GM12878 (cell line): ENCODE data around the gene MARCHF10. TPM values are rescaled to one million over a fixed set of nuclear protein-coding genes. Genes with fewer than 3 reads are reported as not detected.

Experiments used
- ATAC-seq: fragments of 200-7000 bp; cut with Tn5 transposase; 3 replicates; pipeline ENCODE4 v1.9.1; 2020; ENCODE audit warnings: mild to moderate bottlenecking, moderate library complexity
- BruUV-seq: library from RNA; stranded (reverse); fragments of 400-500 nt; replicated peaks from 2 replicates; lab custom pipeline; 2021; lab: Mats Ljungman, UMichigan
- CTCF ChIA-PET: fragments of 300-600 bp; sonication (Branson Sonifier 250); formaldehyde crosslinking; extraction: SDS; loops from one replicate; lab custom pipeline; 2021; ENCODE audit warnings: inconsistent platforms; lab: Yijun Ruan, JAX
- POLR2A ChIA-PET: fragments of 350-600 bp; formaldehyde crosslinking; extraction: SDS; loops from one replicate; lab custom pipeline; 2021; ENCODE audit warnings: inconsistent platforms; lab: Charles Lee
- RAD21 ChIA-PET: fragments of 300-600 bp; sonication (Branson Sonifier 250); formaldehyde crosslinking; loops from one replicate; lab custom pipeline; 2023; ENCODE audit warnings: antibody characterized with exemption; ENCODE audit not compliant: unreplicated experiment; lab: Charles Lee
- SMC1A ChIA-PET: fragments of 300-600 bp; sonication (Branson Sonifier 250); formaldehyde crosslinking; loops from one replicate; lab custom pipeline; 2023; ENCODE audit not compliant: unreplicated experiment, uncharacterized antibody; lab: Charles Lee
- DNase-seq: peaks from one replicate; pipeline ENCODE4 v3.0.0-alpha.2; 2011; ENCODE audit warnings: low read depth, low spot score
- FAIRE-seq: peaks from 3 replicates; lab custom pipeline; 2011; peaks lifted over from hg19 to GRCh38; lab: Jason Lieb, UNC
- H2AFZ ChIP-seq: 2 replicates; pipeline ENCODE4 v1.6.0; 2011; ENCODE audit warnings: low read depth, low read length, control low read depth; ENCODE audit not compliant: control insufficient read depth
- H3K27ac ChIP-seq: 2 replicates; pipeline ENCODE4 v1.5.1; 2011; ENCODE audit warnings: control low read depth; ENCODE audit not compliant: control insufficient read depth, insufficient read depth
- H3K27me3 ChIP-seq, 2 experiments: replicated peaks in 1 of 2; 2 replicates each; pipeline versions ENCODE4 v1.6.0 to v1.6.1; 2011; ENCODE audit warnings: low read length in 1 of 2; ENCODE audit not compliant: control insufficient read depth in 2 of 2, insufficient read depth in 2 of 2
- H3K36me3 ChIP-seq, 2 experiments: 2 replicates each; pipeline ENCODE4 v1.5.1; 2011; ENCODE audit warnings: low read length in 1 of 2; ENCODE audit not compliant: control insufficient read depth in 2 of 2, insufficient read depth in 2 of 2
- H3K4me1 ChIP-seq: 2 replicates; pipeline ENCODE4 v1.6.1; 2011; ENCODE audit warnings: mild to moderate bottlenecking, low read length, moderate library complexity, mixed read lengths; ENCODE audit not compliant: control insufficient read depth, insufficient read depth
- H3K4me2 ChIP-seq: 2 replicates; pipeline ENCODE4 v1.6.0; 2011; ENCODE audit warnings: control low read depth; ENCODE audit not compliant: control insufficient read depth, insufficient read depth
- H3K4me3 ChIP-seq: fragments of 200-600 bp; sonication (generic); 2 replicates; pipeline ENCODE4 v1.5.1; 2016
- H3K79me2 ChIP-seq: 2 replicates; pipeline ENCODE4 v1.6.0; 2011; ENCODE audit warnings: low read length; ENCODE audit not compliant: control insufficient read depth, insufficient read depth
- H3K9ac ChIP-seq: 2 replicates; pipeline ENCODE4 v1.8.0; 2011; ENCODE audit warnings: low read length, control low read depth, mixed read lengths; ENCODE audit not compliant: control insufficient read depth, insufficient read depth
- H3K9me3 ChIP-seq: replicated peaks from 3 replicates; pipeline ENCODE4 v1.5.1; 2011; ENCODE audit warnings: mild to moderate bottlenecking, low read length; ENCODE audit not compliant: control insufficient read depth, insufficient read depth
- H4K20me1 ChIP-seq: 2 replicates; pipeline ENCODE4 v1.6.0; 2011; ENCODE audit not compliant: control insufficient read depth, insufficient read depth
- CHD1 ChIP-seq: IDR thresholded peaks from 2 replicates; pipeline ENCODE4 v1.6.1; 2012; ENCODE audit warnings: low read depth, low read length, improper control_type of control experiment
- CTCF ChIP-seq, 3 experiments: IDR thresholded peaks in 2 of 3; conservative IDR thresholded peaks in 1 of 3; 2 replicates each; pipeline ENCODE4 v1.5.1; 2011; ENCODE audit warnings: low read depth in 3 of 3, low read length in 3 of 3, mild to moderate bottlenecking in 3 of 3, control low read depth in 2 of 3, moderate library complexity in 2 of 3, inconsistent platforms in 1 of 3, mixed read lengths in 1 of 3; ENCODE audit not compliant: control insufficient read depth in 2 of 3, insufficient read depth in 1 of 3; ENCODE audit errors: extremely low read depth in 1 of 3
- ETV6 ChIP-seq, 2 experiments: fragments of 450-650 bp in 1 of 2; IDR thresholded peaks in 1 of 2; conservative IDR thresholded peaks in 1 of 2; 2 replicates each; pipeline ENCODE4 v1.6.1; 2014; ENCODE audit warnings: antibody characterized with exemption in 1 of 2, borderline replicate concordance in 1 of 2, low read depth in 1 of 2, mild to moderate bottlenecking in 1 of 2, moderate library complexity in 1 of 2
- KLF5 ChIP-seq: fragments of 450-650 bp; IDR thresholded peaks from 2 replicates; pipeline ENCODE4 v1.6.1; 2014; ENCODE audit warnings: mild to moderate bottlenecking; ENCODE audit not compliant: partially characterized antibody
- NBN ChIP-seq: fragments of 450-650 bp; IDR thresholded peaks from 2 replicates; pipeline ENCODE4 v1.6.1; 2016
- NR2C1 ChIP-seq: fragments of 450-650 bp; IDR thresholded peaks from 2 replicates; pipeline ENCODE4 v1.6.1; 2017; ENCODE audit warnings: antibody characterized with exemption, mild to moderate bottlenecking, moderate library complexity
- RBBP5 ChIP-seq: fragments of 200-600 bp; sonication (generic); conservative IDR thresholded peaks from 2 replicates; pipeline ENCODE4 v1.6.1; 2016
- RELA ChIP-seq: fragments of 450-650 bp; IDR thresholded peaks from 2 replicates; pipeline ENCODE4 v1.8.0; 2014; ENCODE audit warnings: borderline replicate concordance; ENCODE audit not compliant: partially characterized antibody
- REST ChIP-seq: IDR thresholded peaks from 2 replicates; pipeline ENCODE4 v1.6.1; 2012; ENCODE audit warnings: mild to moderate bottlenecking, low read depth, low read length
- RFX5 ChIP-seq: IDR thresholded peaks from 2 replicates; pipeline ENCODE4 v1.6.1; 2011; ENCODE audit warnings: low read depth, low read length, improper control_type of control experiment
- SMC3 ChIP-seq: IDR thresholded peaks from 2 replicates; pipeline ENCODE4 v1.6.1; 2011; ENCODE audit warnings: low read length, improper control_type of control experiment, borderline replicate concordance
- SREBF2 ChIP-seq: IDR thresholded peaks from 2 replicates; pipeline ENCODE4 v1.6.1; 2012; ENCODE audit warnings: mild to moderate bottlenecking, low read length
- USF1 ChIP-seq: IDR thresholded peaks from 2 replicates; pipeline ENCODE4 v1.6.1; 2011; ENCODE audit warnings: borderline replicate concordance, low read depth, mild to moderate bottlenecking, moderate library complexity, mixed read lengths, low read length; ENCODE audit not compliant: insufficient read depth; ENCODE audit errors: extremely low read length
- ZBTB11 ChIP-seq: fragments of 450-650 bp; formaldehyde crosslinking; IDR thresholded peaks from 2 replicates; pipeline ENCODE4 v1.5.0; 2022; ENCODE audit warnings: mild to moderate bottlenecking, missing genetic modification characterization
- ZNF24 ChIP-seq: fragments of 450-650 bp; IDR thresholded peaks from 2 replicates; pipeline ENCODE4 v1.6.1; 2017; ENCODE audit warnings: antibody characterized with exemption, mild to moderate bottlenecking
- ZZZ3 ChIP-seq: IDR thresholded peaks from 2 replicates; pipeline ENCODE4 v1.6.1; 2011; ENCODE audit warnings: low read depth; ENCODE audit not compliant: control insufficient read depth, insufficient read length
- WGBS: methylation state at CpG from one replicate; pipeline ENCODE4 v1.1.6; 2016; ENCODE audit warnings: low lambda C conversion rate; ENCODE audit not compliant: insufficient replicate concordance, insufficient coverage; ENCODE audit errors: missing lambda C conversion rate; 5-methylcytosine and 5-hydroxymethylcytosine counted together
- in situ Hi-C: fragments of 300-500 bp; cut with MboI; formaldehyde crosslinking; loops from 9 replicates; pipeline ENCODE4 v1.14.3; 2018; ENCODE audit warnings: mixed read lengths
- intact Hi-C: fragments of 100-400 bp; cut with micrococcal nuclease; formaldehyde crosslinking; loops from one replicate; pipeline ENCODE4 v1.14.2; 2022; ENCODE audit not compliant: unreplicated experiment
- polyA plus RNA-seq, 11 experiments: library from polyadenylated mRNA; depleted of rRNA in 4 of 11; unstranded in 6 of 11; stranded (reverse) in 5 of 11; fragments of >200 nt; fragmentation: Nextera tagmentation in 4 of 11; fragmentation: Illumina TruSeq in 1 of 11; extraction: Ambion mirVana in 4 of 11; extraction: Trizol in 1 of 11; gene quantifications; 1 replicate in 1 of 11; 2 replicates in 10 of 11; pipeline versions ENCODE4 v1.2.1 to v1.2.3, GENCODE V29; 2011 to 2016; ENCODE audit warnings: inconsistent platforms in 2 of 11, missing spikeins in 2 of 11, low read depth in 1 of 11
- total RNA-seq, 4 experiments: library from RNA; depleted of rRNA in 3 of 4; stranded (reverse); fragments of >200 nt in 3 of 4; fragmentation: Illumina TruSeq in 1 of 4; extraction: Trizol in 1 of 4; gene quantifications; 2 replicates each; pipeline versions ENCODE4 v1.2.1 to v1.2.3, GENCODE V29; 2013 to 2021

Gene MARCHF10
- total and polyA plus RNA-seq, 10 of the 15 experiments (the other 5 are each of a cell fraction or from before 2014, with no cell fraction given): 0.11 to 0.24 TPM; not detected in 8

- BruUV-seq: no TSS peak
- no peaks in the 10 kb centered on the region for H4K20me1 ChIP-seq
- no peak for FAIRE-seq
- TF ChIP-seq RELA: no peak
- no peak for TF ChIP-seq REST
- TF ChIP-seq ETV6 (conservative IDR thresholded peaks at IDR 0.05 in 1 of 2, IDR thresholded peaks at IDR 0.05 in 1 of 2; ENCODE audit: borderline replicate concordance in 1 of 2, low read depth in 1 of 2): no peak
- TF ChIP-seq ZZZ3: no peak
- TF ChIP-seq ZNF24: no peak
- TF ChIP-seq RBBP5: no peak
- no peak for TF ChIP-seq CHD1
- TF ChIP-seq KLF5: no peak
- no peak for TF ChIP-seq NR2C1
- TF ChIP-seq ZBTB11: no peak
- TF ChIP-seq SMC3: no peak
- TF ChIP-seq NBN: no peak
- TF ChIP-seq CTCF (IDR thresholded peaks at IDR 0.05 in 2 of 3, conservative IDR thresholded peaks at IDR 0.05 in 1 of 3; ENCODE audit: control insufficient read depth in 2 of 3, extremely low read depth in 1 of 3, insufficient read depth in 1 of 3, low read depth in 3 of 3, low read length in 3 of 3): no peak
- TF ChIP-seq RFX5: no peak
- TF ChIP-seq SREBF2: no peak
- TF ChIP-seq USF1: no peak
These were observed 27.2 kb downstream of the MARCHF10 start for GRCh38 chr17:62780951-62781350.

More at GRCh38 chr17:62780951-62781350, 27.2 kb downstream of the MARCHF10 start:
- H3K36me3 ChIP-seq: no peaks in the 10 kb centered on the region
- intact Hi-C loops (no loop called here), in situ Hi-C loops (no loop called here)
- 63% methylated on average over 6 of the region's 6 CpGs for WGBS
- no peak overlapping the region for H3K9ac ChIP-seq
- ChIA-PET RAD21 (no interaction called here), SMC1A (no interaction called here), CTCF (no interaction called here), POLR2A (no interaction called here)
- H3K27ac ChIP-seq: no peak overlapping the region
- H3K27me3 ChIP-seq: no peaks in the 10 kb centered on the region
- H3K4me3 ChIP-seq: no peak overlapping the region
- H3K4me1 ChIP-seq: no peaks in the 10 kb centered on the region
- no peak overlapping the region for H3K4me2 ChIP-seq
- no peaks in the 10 kb centered on the region for H3K79me2 ChIP-seq
- no peak for ATAC-seq
- no peaks in the 10 kb centered on the region for H3K9me3 ChIP-seq
- no peak overlapping the region for H2AFZ ChIP-seq
- no peak for DNase-seq
